Measurements from ENCODE around the gene CRYBG3.
"Not testable (repeated sequence)": the region's sequence is repeated elsewhere in the genome, so short reads cannot be mapped to it uniquely, and the experiment has no call there.

Gene CRYBG3

DNA sequence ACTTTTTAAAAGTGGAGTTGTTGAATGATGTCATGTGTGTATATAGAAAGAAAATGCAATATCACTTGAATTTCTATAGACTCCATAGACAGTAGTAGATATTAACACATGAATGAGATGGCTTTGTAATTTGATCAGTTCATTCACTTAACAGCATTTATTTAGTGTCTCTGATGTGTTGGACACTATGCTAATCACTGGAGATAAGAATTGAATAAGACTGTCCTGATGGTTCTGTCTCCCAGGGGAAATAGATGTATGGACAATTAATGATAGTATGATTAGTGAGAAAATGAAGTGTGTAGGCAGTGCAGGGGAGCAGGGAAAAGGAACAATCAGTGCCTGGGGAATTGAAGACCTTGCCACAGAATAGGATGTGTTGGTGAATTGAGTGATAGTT lies 77.5 kb downstream of the CRYBG3 start:
- DNase-seq (ENCODE audit: low spot score), result no peak

- DNase-seq (ENCODE audit: low spot score), result no peak
Measured at GRCh38 chr3:97901313-97902248, 79.8 kb downstream of the CRYBG3 start.

GRCh38 chr3:97909830-97910229 lies 88.0 kb downstream of the CRYBG3 start:
- not testable (repeated sequence) for DNase-seq (ENCODE audit: low spot score)

- DNase-seq (ENCODE audit: low spot score), result not testable (repeated sequence)
Measured at GRCh38 chr3:97910236-97910831, 88.5 kb downstream of the CRYBG3 start.

DNA sequence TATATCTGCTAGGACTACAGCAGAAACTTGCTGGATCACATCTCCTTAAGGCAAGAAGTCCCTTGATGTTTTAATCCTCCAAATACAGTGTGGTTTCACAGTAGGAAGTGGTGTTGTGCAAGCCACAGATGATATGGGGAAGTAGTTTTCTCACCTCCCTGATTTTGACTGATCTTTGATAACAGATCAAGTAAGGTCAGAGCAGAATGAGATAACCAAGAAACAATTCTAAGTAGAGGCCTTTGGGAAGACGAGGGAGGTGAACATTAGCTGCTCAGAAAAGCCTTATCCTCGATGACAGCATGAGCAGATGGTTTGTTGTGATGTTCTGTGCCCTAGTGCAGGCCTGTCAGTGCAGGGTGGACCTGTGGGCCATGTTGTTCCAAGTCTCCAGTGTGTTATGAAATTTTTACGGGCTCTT lies 89.1 kb downstream of the CRYBG3 start:
- DNase-seq (ENCODE audit: low spot score), result no peak

GRCh38 chr3:97911459-97911858 lies 89.6 kb downstream of the CRYBG3 start:
- DNase-seq (ENCODE audit: low spot score), result no peak

GRCh38 chr3:97914388-97914787 lies 92.6 kb downstream of the CRYBG3 start:
- DNase-seq (ENCODE audit: low spot score), result no peak

- DNase-seq (ENCODE audit: low spot score), result no peak
Measured at GRCh38 chr3:97916576-97916975, 94.8 kb downstream of the CRYBG3 start.

GRCh38 chr3:97917813-97918536 lies 96.2 kb downstream of the CRYBG3 start:
- no peak for DNase-seq (ENCODE audit: low spot score)

DNA sequence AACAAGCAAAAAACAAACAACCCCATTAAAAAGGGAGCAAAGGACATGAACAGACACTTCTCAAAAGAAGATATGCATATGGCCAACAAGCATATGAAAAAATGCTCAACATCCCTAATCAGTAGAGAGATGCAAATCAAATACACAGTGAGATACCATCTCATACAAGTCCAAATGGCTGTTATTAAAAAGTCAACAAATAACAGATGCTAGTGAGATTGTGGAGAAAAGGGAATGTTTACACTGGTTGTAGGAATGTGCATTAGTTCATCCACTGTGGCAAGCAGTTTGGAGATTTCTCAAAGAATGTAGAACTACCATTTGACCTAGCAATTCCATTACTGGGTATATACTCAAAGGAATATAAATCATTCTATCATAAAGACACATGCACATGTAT lies 105.9 kb downstream of the CRYBG3 start:
- no peak for DNase-seq (ENCODE audit: low spot score)

DNA sequence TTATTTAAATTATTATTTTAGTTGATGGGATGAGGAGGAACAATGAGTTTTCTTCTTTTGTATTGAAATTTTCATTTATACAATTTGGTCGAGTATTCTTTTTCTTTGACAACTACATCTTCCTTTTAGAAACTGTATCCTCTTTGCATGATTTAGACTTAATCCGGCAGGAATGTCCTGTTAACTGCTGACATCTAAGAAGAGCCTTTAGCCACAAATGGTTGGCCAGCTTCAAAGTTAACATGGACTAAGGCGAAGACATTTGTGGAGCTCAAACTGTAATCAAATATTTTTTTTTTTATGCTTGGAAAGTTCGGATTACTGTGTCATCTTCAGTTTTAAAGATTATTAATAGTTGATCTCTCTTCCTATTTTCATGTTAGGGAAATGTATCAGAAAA lies 107.2 kb downstream of the CRYBG3 start:
- DNase-seq (ENCODE audit: low spot score), result no peak

DNA sequence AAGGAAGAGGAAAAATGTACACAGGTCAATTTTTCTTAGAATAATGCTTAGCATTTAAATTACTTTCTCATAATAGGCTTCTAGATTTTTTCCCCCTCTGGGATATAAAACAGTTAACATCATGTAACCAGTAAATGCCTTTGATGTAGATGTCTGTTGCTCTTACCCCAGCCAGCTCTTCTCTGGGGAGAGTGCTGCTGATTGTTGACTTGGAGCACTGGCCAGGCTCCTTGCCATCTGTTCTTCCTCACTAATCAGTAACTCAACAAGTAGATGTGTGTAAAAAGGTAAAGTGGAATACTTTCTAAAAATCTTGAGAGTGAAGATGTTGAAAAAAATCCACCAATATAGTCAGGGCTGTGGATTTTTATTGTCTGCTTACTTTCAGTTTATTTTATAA lies 108.2 kb downstream of the CRYBG3 start:
- no peak for DNase-seq (ENCODE audit: low spot score)

GRCh38 chr3:97931218-97931617 lies 109.4 kb downstream of the CRYBG3 start:
- DNase-seq (ENCODE audit: low spot score), result no peak

GRCh38 chr3:97932387-97932801 lies 110.6 kb downstream of the CRYBG3 start:
- no peak for DNase-seq (ENCODE audit: low spot score)

GRCh38 chr3:97934980-97935695 lies 113.3 kb downstream of the CRYBG3 start:
- DNase-seq (ENCODE audit: low spot score), result no peak

DNA sequence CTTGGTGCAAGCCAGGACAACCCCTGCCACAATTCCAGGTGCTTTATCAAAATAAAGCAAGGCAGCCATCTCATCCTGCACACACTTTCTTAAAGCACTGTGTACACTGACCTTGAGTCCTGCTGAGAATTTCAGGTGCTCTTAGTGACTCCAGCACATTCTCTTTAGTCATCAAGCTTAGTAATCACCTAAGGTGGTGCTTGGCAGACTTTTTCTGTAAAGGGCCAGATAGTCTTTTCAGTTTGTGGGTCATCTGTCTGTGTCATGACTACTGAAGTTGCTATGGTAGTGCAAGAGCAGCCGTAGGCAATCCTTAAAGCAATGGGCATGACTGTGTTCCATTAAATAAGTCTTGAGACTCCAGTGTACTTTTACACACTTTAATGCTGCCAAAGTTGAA lies 114.0 kb downstream of the CRYBG3 start:
- DNase-seq (ENCODE audit: low spot score), result no peak

- no peak for DNase-seq (ENCODE audit: low spot score)
Measured at GRCh38 chr3:97937205-97937604, 115.4 kb downstream of the CRYBG3 start.

- no peak for DNase-seq (ENCODE audit: low spot score)
Measured at GRCh38 chr3:97938444-97938843, 116.6 kb downstream of the CRYBG3 start.

- no peak for DNase-seq (ENCODE audit: low spot score)
Measured at GRCh38 chr3:97939401-97939800, 117.6 kb downstream of the CRYBG3 start.

- DNase-seq (ENCODE audit: low spot score), result no peak
Measured at GRCh38 chr3:97940034-97940433, 118.2 kb downstream of the CRYBG3 start.

DNA sequence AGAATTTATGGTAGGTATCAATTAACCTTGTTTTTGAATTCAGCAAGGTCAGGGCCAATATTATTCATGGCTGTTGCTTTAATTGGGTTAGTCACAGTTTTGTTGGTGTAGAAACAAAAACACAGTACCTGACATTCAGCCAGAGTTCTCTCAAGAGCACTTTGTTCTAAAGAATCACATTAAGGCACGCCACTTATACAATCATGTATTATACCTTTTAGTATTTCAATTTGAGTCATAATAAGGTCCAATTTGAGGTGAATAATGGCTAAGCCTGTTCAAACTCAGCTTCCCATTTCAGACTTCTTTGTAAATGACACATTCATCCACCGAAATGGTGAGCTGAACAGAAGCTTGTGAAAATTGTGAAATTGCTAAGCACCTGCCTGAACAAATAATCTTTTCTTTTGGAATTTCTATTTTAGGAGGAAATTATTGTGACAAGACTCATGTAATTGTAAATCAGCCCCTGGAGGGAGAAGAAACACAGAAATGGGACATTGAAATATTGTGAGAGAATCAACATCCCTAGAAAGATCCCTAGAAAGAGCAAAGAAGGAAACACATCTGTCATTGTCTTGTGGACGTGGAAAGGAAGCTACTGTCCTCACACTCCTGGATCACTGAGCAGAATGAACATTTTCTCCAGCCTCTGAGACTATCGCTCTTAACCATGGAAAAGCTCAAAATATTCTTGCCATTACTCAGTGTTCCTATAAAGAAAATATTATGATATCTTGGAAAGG lies 121.2 kb downstream of the CRYBG3 start:
- DNase-seq (ENCODE audit: low spot score), result no peak
